ENCODE results near the gene FCN2. TPM values are rescaled to one million over a fixed set of nuclear protein-coding genes. Genes with fewer than 3 reads are reported as not detected.

FCN2 gene
- total and polyA plus RNA-seq, 4 donors, result 23.6 to 186 (median 121) TPM

- H3K4me1 ChIP-seq (ENCODE audit: control insufficient read depth in 4 of 4, insufficient read depth in 4 of 4, low read length in 3 of 4), result no peaks in the 10 kb centered on the region
- no peaks in the 10 kb centered on the region for H3K27me3 ChIP-seq (ENCODE audit: control insufficient read depth in 4 of 4, insufficient read depth in 4 of 4, low read length in 3 of 4)
- WGBS, result 67% methylated on average over 5 of the region's 5 CpGs
- H3K4me3 ChIP-seq (ENCODE audit: low read depth in 1 of 3, low read length in 3 of 3), result no peak overlapping the region
- H3K36me3 ChIP-seq (ENCODE audit: control insufficient read depth in 4 of 4, insufficient read depth in 3 of 4, low read depth in 1 of 4, low read length in 3 of 4), result no peaks in the 10 kb centered on the region
- H3K9me3 ChIP-seq (ENCODE audit: control insufficient read depth in 4 of 4, low read length in 3 of 4), result peaks cover 0 to 4% (median 0%) of the 10 kb centered on the region in 4 donors
- H3K9ac ChIP-seq (ENCODE audit: low read depth in 1 of 2, low read length in 2 of 2), result no peak overlapping the region
- H3K27ac ChIP-seq (ENCODE audit: low read depth in 1 of 2, low read length in 2 of 2), result no peak overlapping the region
- peak; percentile 32 for DNase-seq (ENCODE audit: low spot score)
- no peak for TF ChIP-seq FOXA2 (IDR thresholded peaks at IDR 0.05)
- no peak for TF ChIP-seq ATF3 (IDR thresholded peaks at IDR 0.05)
- no peak for TF ChIP-seq HNF4A (conservative IDR thresholded peaks at IDR 0.05)
- TF ChIP-seq CTCF (IDR thresholded peaks at IDR 0.05; ENCODE audit: low read depth, low read length, missing input control), result no peak
- peak; percentile 26 to 28 for TF ChIP-seq RXRA (IDR thresholded peaks at IDR 0.05)
- TF ChIP-seq MAX (IDR thresholded peaks at IDR 0.05), result no peak
- TF ChIP-seq TAF1 (conservative IDR thresholded peaks at IDR 0.05), result no peak
- no peak for TF ChIP-seq EGR1 (IDR thresholded peaks at IDR 0.05; ENCODE audit: low read depth in 2 of 2)
- peak; percentile 19 for TF ChIP-seq NR2F2 (IDR thresholded peaks at IDR 0.05)
- no peak for TF ChIP-seq RAD21 (IDR thresholded peaks at IDR 0.05)
- no peak for TF ChIP-seq ZBTB33 (IDR thresholded peaks at IDR 0.05)
Observed at GRCh38 chr9:134891713-134892112, 11.1 kb downstream of the FCN2 start.

- no peak for TF ChIP-seq RAD21 (IDR thresholded peaks at IDR 0.05)
- TF ChIP-seq EGR1 (IDR thresholded peaks at IDR 0.05; ENCODE audit: low read depth in 2 of 2), result no peak
- TF ChIP-seq GABPA (IDR thresholded peaks at IDR 0.05 in 1 of 2, conservative IDR thresholded peaks at IDR 0.05 in 1 of 2), result no peak
- TF ChIP-seq NR2F2 (IDR thresholded peaks at IDR 0.05), result no peak
- TF ChIP-seq ATF3 (IDR thresholded peaks at IDR 0.05), result no peak
- no peak for TF ChIP-seq HNF4A (conservative IDR thresholded peaks at IDR 0.05)
- TF ChIP-seq ZBTB33 (IDR thresholded peaks at IDR 0.05), result no peak
- TF ChIP-seq FOXA2 (IDR thresholded peaks at IDR 0.05), result no peak
- no peak for TF ChIP-seq SP1 (IDR thresholded peaks at IDR 0.05)
- no peak for TF ChIP-seq TAF1 (conservative IDR thresholded peaks at IDR 0.05)
- TF ChIP-seq YY1 (IDR thresholded peaks at IDR 0.05), result no peak
- no peak for TF ChIP-seq REST (IDR thresholded peaks at IDR 0.05)
- no peak for TF ChIP-seq HNF4G (IDR thresholded peaks at IDR 0.05)
- no peak for DNase-seq (ENCODE audit: low spot score)
- Histone ChIP-seq H3K9ac (ENCODE audit: low read depth in 1 of 2, low read length in 2 of 2) (no peak overlapping the region), H3K36me3 (ENCODE audit: control insufficient read depth in 4 of 4, insufficient read depth in 3 of 4, low read depth in 1 of 4, low read length in 3 of 4) (no peaks in the 10 kb centered on the region), H3K4me3 (ENCODE audit: low read depth in 1 of 3, low read length in 3 of 3) (no peak overlapping the region), H3K4me1 (ENCODE audit: control insufficient read depth in 4 of 4, insufficient read depth in 4 of 4, low read length in 3 of 4) (no peaks in the 10 kb centered on the region), H3K9me3 (ENCODE audit: control insufficient read depth in 4 of 4, low read length in 3 of 4) (peaks cover 0 to 4% (median 0%) of the 10 kb centered on the region in 4 donors), H3K27me3 (ENCODE audit: control insufficient read depth in 4 of 4, insufficient read depth in 4 of 4, low read length in 3 of 4) (no peaks in the 10 kb centered on the region), H3K27ac (ENCODE audit: low read depth in 1 of 2, low read length in 2 of 2) (no peak overlapping the region)
- 86% methylated on average over 6 of the region's 6 CpGs for WGBS
Observed at GRCh38 chr9:134892221-134892620, 11.6 kb downstream of the FCN2 start.

Data from liver (tissue), 9 donors.